GM12874 (cell line): ENCODE results near the gene OR8D2.

Source experiments
- TF ChIP-seq, protein P1 (sequence below): IDR thresholded peaks from 2 replicates; pipeline ENCODE4 v1.5.1; 2011; ENCODE audit warnings: low read depth, mild to moderate bottlenecking, control low read depth, low read length, moderate library complexity; ENCODE audit not compliant: insufficient read depth

The OR8D2 gene

DNA sequence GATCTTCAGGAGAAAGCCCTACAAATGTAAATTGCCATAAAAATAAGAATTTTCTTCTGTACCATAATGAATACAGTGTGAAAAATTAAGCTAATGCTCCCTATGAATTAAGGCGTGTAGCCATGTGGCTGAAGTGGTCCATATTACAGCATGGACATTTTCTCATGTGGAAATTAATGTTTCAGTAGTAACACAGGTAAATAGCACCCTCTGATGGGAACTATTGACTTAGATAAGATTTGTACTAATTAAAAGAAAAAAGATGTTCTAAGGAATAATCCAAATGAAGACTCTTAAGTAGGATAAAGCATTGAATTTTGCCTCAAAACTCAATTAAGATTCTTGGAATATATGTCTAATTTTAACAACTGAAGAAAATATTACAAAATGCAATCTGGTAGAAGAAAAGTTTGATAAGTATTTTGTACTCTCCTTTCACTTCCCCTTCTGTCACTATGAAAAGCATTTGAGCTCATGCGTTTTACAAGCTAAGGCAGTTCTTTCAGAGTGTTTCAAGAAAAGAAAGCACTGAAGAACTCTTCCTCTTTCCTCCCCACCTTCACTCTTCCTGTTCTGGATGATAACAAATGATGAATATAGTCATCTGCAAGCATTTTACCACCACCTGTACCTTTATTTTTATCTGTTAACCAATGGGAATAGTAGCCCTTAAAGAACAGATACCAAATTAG lies 9.9 kb upstream of the OR8D2 start:
- TF ChIP-seq, protein P1, sequence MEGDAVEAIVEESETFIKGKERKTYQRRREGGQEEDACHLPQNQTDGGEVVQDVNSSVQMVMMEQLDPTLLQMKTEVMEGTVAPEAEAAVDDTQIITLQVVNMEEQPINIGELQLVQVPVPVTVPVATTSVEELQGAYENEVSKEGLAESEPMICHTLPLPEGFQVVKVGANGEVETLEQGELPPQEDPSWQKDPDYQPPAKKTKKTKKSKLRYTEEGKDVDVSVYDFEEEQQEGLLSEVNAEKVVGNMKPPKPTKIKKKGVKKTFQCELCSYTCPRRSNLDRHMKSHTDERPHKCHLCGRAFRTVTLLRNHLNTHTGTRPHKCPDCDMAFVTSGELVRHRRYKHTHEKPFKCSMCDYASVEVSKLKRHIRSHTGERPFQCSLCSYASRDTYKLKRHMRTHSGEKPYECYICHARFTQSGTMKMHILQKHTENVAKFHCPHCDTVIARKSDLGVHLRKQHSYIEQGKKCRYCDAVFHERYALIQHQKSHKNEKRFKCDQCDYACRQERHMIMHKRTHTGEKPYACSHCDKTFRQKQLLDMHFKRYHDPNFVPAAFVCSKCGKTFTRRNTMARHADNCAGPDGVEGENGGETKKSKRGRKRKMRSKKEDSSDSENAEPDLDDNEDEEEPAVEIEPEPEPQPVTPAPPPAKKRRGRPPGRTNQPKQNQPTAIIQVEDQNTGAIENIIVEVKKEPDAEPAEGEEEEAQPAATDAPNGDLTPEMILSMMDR: no peak

DNA sequence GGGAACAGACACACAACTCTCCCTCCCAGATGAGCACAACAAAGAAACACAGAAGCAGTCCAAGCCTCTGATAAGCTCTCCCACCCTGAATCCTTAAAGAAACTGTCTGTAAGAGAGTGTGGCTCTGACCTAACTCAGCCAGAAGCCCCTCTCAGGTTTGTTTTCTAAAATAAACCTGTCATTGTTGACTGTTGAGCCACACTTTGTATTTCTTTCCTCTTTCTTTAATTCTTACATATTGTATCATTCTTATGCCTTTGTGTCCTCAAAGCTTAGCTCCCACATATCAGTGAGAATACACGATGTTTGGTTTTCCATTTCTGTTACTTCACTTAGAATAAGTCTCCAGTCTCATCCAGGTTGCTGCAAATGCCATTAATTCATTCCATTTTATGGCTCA lies 7.8 kb upstream of the OR8D2 start:
- TF ChIP-seq, protein P1: no peak

DNA sequence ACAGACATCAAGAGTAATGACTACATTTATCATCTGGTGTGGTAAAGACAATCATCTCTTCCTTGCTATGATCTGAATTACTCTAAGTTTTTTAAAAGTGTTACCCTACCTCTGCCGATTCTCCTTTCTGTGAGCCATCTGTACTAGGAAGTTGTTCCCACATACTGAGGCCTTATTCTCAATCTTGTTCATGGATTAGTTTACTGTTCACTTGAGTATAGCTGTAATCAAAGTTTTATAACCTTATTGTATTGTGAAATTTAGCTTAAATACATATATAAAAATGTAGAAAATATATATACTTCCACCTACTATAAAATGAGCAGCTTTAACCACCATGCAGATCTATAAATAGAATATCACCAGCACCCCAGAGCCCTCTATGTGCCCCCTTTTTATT lies 2.4 kb upstream of the OR8D2 start:
- TF ChIP-seq, protein P1: no peak

DNA sequence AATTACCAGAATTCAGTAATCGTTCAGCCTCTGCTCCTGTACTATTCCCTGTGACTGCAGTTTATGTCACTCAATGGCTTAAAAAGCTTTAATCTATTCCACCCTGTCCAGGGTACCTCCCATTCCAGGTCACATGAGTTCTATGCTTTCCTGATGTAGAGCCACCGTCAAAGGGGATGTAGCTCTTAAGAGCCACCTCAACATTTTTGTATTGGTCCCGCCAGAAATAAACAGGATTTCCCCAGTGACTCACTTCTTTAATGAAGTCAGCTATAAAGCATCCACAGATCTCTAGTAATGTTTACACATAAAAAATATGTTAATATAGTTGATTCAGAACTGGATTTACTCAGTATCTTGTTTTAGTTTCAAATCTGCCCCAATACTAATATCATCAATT lies 4.9 kb downstream of the OR8D2 start:
- TF ChIP-seq, protein P1: no peak

DNA sequence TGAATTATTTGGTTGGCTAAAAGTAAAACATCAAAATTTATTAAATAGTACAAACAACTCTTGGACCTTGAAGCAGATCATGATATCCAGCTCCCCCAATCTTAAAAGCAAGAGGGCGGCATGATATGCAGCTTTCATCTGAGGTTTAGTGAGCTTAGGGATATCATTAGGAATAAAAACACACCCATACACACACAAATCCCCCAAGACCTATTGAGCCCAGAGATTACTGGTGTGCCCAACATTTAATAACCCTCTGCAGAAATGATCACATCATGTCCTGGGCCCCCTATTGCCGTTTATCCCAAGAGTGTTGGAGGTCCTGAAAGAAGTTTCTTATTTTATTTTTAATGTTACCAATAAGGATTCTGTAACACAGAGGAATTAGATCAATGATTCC lies 6.1 kb downstream of the OR8D2 start, which contains the start of gene OR8D1:
Gene OR8D1, minus strand, starts transcription at position 101 of the 400 bp plus-strand sequence. CDS start 3,183 bp downstream, outside the sequence.
- TF ChIP-seq, protein P1: no peak

DNA sequence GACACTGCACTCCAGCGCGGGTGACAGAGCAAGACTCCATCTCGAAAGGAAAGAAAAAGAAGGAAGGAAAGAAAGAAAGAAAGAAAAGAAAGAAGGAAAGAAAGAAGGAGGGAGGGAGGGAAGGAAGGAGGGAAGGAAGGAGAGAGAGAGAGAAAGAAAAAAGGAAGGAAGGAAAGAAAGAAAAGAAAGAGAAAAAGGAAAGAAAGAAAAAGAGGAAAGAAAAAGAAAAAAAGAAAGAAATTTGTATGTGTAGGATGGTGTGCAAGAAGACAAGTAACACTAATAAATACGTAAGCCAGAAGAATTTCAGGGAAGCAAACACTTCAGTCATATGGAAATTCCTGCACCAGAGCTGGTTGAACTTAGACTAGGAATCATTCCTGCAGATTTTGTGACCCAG lies 6.9 kb downstream of the OR8D2 start:
- TF ChIP-seq, protein P1: no peak

DNA sequence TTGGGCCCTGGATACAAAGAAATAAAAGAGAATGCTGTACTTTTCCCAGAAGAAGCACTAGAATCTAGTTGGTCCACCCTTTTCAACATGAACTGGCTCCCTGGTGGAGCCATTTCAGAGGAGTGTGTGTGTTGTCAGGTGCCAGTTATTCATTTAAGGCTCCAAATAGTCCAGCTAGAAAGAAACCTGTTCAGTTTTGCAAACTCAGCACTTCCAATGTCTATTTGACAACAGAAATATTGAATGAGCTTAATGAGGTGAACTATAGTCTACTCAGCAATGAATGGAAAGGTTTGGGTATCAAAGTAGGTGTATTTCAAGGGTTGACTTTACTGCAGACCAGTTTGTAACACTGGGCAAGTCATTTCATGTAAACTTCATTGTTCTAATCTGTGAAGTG lies 8.3 kb downstream of the OR8D2 start:
- TF ChIP-seq, protein P1: no peak
